A673 (cell line): ENCODE results near the gene NPFFR2.

Experiments
- EZH2 ChIP-seq: fragments of 200-600 bp; sonication (generic); IDR thresholded peaks from 2 replicates; pipeline ENCODE4 v1.6.1; 2017; ENCODE audit warnings: borderline replicate concordance, low read depth, mild to moderate bottlenecking, mixed read lengths, antibody characterized with exemption, low read length; ENCODE audit not compliant: poor library complexity, severe bottlenecking
- TF ChIP-seq, protein P1 (sequence below): fragments of 300-800, 200-600 bp; sonication (generic); conservative IDR thresholded peaks from 2 replicates; pipeline ENCODE4 v1.5.1; 2017; ENCODE audit warnings: low read depth, mild to moderate bottlenecking, antibody characterized with exemption, low read length, moderate library complexity, mixed read lengths

DNA sequence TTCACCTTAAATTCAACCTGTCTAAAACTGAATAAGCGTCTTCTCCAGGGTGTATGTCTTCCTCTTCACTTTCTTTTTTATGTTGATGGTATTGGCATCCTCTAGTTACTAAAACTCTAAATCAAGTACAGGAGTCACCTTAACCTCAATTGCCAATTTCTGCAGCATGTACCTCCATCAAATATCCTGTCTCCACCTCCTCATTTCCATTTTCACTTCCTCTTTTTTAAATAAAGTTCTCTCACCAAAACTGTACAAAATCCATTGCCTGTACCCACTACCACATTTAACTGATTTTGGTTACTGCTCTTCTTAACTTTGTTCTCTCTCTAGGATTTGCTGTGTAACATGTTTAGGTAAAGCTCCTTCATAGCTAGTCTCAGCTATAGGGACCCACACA is 9.2 kb upstream of the NPFFR2 start:
- TF ChIP-seq, protein P1, sequence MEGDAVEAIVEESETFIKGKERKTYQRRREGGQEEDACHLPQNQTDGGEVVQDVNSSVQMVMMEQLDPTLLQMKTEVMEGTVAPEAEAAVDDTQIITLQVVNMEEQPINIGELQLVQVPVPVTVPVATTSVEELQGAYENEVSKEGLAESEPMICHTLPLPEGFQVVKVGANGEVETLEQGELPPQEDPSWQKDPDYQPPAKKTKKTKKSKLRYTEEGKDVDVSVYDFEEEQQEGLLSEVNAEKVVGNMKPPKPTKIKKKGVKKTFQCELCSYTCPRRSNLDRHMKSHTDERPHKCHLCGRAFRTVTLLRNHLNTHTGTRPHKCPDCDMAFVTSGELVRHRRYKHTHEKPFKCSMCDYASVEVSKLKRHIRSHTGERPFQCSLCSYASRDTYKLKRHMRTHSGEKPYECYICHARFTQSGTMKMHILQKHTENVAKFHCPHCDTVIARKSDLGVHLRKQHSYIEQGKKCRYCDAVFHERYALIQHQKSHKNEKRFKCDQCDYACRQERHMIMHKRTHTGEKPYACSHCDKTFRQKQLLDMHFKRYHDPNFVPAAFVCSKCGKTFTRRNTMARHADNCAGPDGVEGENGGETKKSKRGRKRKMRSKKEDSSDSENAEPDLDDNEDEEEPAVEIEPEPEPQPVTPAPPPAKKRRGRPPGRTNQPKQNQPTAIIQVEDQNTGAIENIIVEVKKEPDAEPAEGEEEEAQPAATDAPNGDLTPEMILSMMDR: no peak
- TF ChIP-seq EZH2: no peak
